ENCODE data around the gene ANXA5.
"Not testable (repeated sequence)": the region's sequence is repeated elsewhere in the genome, so short reads cannot be mapped to it uniquely, and the experiment has no call there.

ANXA5 gene

GRCh38 chr4:121676345-121677075 lies 20.3 kb downstream of the ANXA5 start:
- no peak for DNase-seq

DNA sequence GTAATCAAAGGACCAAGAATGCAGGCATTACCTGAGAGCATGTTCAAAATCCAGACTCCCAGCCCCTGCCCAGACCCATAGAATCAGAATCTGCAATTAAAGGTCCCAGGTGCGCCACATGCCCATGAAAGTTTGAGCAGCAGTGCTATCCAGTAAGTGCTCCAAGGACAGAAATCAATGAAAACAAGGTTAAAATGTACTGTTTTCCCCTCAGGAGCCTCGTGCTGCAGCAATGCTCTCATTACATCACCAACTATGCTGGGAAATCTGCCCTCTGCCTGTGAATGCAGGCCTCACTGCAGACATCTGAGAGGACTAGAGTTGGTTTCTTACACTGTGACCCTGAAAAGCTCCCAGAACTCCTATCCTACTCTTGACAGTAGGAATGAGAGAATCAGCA lies 21.1 kb downstream of the ANXA5 start:
- DNase-seq: no peak

DNA sequence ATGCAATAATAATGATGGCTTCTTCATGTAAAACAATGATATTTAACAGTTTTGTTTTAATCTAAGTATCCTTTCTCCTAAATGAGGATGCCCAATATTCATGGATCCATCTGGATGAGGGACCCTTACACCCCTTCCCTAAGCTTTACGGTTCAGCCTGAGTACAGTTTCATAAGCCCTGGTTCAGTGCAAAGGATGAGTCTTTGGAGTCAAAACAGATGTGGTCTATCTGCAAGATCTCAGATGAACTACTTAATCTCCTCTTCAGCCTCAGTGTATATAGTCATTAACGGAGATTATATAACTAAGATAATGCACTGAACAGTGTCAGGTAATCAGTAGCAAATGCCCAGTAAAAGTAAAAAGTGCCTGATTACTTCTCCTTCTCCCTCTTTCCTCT lies 22.1 kb downstream of the ANXA5 start:
- no peak for DNase-seq

DNA sequence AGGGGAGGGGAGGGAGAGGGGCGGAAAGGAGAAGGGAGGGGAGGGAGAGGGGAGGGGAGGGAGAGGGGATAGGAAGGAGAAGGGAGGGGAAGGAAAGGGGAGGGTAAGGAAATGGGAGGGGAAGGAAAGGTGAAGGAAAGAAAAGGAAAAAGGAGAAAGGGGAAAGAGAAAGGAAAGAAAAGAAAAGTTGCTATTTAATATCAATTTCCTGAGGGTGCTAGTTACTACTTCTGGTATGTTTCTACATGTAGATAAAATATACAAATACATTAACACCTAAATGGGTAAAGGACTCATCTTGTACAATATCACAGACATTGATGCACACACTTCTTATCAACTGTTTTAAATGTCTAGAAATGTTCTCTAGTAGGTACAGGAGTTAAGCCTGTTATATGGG lies 22.6 kb downstream of the ANXA5 start:
- DNase-seq: no peak

GRCh38 chr4:121669163-121669550 lies 27.6 kb downstream of the ANXA5 start:
- DNase-seq: no peak

DNA sequence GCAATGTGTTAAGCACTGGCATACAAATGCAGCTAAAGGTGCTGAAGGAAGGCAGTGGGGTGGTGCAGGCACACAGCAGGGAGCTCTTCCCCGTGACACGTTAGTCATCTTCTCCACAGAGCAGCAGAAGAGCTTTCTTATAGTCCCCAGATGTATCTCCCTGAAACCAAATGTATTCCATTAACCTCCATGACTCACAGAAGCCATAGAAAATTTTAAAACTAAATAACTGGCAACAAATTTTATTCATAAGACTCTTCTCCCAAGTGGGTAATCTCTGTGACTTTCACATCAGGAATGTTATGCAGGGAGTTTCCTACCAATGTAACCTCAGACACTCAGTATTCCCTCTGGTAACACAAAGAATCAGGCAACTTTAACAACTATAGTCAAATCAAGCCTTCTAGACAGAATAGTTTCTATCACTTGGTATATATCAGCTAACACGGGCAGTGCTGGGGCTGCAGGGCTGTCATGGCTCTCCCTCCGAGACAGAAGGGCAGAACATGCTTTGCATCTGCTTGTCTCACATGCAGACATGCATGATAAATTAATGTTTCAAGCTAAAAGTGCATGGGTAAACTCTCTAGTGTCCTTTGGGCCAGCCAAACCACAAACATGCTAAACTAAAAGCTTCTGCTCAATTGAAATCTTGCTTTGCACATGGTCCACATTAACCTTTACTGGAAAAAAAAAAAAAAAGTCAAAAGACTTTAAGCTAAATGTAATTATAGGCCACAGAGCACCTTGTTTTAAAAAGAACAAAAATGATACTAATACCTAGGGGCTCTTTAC lies 28.2 kb downstream of the ANXA5 start:
- DNase-seq: no peak

DNA sequence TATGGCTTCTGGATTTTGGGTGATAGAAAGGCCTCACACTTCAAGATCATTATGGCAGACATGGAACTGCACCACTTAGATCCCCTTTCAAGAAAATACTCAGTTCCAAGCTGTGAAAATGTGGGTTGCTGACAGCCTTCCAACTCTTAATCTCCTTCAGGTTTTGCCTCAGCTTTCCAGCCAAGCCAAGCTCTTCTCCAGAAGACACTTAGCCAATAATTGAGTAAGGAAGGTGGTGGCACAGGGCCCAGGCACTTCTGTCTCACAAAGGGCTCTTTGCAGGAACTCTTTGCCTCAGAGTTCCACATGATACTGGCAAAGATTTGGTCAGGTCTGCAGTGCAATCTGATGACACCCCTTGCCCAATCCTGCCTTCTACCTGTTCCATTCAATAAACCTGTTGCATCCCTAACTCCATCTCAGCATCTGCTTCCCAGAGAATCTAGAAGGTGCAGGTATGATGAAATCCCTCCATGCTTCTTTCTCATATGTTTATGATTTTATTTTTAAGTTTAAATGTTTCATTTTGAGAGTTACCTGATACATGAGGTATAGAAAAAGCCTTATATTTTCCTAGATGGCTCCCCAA lies 30.6 kb downstream of the ANXA5 start:
- no peak for DNase-seq

GRCh38 chr4:121665371-121665770 lies 31.4 kb downstream of the ANXA5 start:
- no peak for DNase-seq

DNA sequence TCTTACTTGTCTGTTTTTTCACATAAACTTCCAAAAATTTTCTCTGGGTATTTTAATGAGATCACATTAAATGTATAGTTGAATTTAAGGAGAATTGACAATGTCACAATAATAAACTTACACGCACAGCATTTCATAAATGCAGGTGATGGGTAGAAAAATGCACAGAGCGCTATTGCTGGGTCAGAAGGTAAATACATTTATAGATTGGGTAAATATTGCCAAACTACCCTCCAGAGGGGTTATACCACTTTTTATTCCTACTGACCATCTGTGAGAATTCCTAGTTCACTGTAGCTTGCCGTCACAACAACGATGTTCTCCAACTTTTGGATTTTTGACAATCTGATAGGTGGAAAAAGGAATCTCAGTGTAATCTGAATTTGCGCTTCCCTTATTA lies 34.6 kb downstream of the ANXA5 start:
- no peak for DNase-seq

DNA sequence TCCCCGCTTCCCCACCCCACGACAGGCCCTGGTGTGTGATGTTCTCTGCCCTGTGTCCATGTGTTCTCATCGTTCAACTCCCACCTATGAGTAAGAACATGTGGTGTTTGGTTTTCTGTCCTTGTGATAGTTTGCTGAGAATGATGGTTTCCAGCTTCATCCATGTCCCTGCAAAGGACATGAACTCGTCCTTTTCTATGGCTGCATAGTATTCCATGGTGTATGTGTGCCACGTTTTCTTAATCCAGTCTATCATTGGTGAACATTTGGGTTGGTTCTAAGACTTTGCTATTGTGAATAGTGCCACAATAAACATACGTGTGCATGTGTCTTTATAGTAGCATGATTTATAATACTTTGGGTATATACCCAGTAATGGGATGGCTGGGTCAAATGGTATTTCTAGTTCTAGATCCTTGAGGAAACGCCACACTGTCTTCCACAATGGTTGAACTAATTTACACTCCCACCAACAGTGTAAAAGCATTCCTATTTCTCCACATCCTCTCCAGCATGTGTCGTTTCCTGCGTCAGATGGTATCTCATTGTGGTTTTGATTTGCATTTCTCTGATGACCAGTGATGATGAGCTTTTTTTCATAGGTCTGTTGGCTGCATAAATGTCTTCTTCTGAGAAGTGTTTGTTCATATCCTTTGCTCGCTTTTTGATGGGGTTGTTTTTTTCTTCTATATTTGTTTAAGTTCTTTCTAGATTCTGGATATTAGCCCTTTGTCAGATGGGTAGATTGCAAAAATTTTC lies 36.4 kb downstream of the ANXA5 start:
- not testable (repeated sequence) for DNase-seq

- DNase-seq: no peak
Measured at GRCh38 chr4:121658125-121658524, 38.7 kb downstream of the ANXA5 start.

- DNase-seq: peak; percentile 12
Measured at GRCh38 chr4:121656269-121656641, 40.5 kb downstream of the ANXA5 start.

DNA sequence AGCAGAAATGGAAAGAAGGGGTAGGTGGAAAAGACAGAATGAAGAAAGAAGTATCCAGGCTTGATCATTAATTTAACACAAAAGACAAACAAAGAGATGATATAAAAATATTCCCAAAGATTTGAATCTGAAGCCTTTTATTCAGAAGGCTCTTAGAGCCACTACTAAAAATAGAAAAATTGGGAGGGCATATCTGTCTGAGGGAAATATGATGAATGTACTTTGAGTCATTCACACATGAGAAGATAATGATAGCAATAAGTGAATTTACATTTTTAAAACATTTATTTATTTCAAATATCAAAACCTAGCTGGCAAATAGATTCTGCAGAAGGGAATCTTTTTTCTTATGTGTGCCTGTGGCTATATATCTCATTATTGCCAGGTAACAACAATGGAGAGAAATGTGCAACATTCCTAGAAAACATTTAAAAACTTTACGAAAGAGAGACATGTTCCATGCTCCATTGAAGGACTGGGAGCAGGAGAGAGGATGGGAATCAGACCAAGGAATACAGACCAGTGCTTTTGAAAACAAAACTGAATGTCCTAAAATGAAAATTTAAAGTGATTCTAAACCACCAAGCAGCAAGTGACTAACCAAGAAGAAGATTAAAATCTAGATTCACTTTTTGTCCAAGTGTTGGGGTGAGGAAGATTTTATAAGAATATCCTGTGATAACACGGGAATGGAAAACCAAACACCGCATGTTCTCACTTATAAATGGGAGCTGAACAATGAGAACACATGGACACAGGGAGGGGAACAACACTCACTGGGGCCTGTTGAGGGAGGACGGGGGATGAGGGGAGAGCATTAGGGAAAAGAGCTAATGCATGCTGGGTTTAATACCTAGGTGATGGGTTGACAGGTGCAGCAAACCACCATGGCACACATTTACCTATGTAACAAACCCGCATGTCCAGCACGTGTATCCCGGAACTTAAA lies 41.2 kb downstream of the ANXA5 start:
- no peak for DNase-seq

GRCh38 chr4:121654738-121655137 lies 42.0 kb downstream of the ANXA5 start:
- no peak for DNase-seq

DNA sequence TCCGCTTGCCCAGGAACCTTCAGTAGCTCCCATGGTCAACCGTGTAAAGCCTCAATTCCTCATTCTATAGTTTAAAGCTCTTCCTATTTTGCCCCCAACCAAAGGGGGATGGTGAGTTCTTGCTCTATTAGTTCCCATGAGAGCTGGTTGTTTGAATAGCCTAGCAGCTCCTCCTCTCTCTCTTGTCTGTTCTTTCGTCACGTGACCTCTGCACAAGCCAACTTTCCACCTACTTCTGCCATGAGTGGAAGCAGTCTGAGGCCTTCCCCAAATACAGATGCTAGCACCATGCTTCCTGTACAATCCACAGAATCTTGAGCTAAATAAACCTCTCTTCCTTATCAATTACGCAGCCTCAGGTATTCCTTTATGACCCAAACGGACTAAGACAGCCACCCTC lies 42.8 kb downstream of the ANXA5 start:
- DNase-seq: no peak

DNA sequence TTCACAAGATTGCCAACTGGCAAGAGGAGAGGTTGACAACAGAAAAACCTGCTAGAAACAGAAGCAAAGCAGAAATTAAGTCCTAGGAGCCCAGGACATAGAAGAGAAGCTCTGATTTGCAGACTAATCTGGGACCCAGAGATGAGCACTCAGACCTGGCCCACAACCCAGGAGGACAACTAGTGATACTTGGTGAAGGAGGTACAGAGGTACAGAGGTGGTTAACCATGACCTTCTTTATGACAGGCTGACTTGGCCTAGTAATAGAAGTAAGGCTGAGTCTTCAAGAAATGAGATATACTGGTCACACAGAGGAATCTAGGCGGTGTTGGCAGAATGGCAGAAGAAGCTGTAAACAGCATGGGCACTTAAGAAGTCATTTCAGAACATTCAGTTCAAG lies 43.6 kb downstream of the ANXA5 start:
- no peak for DNase-seq

DNA sequence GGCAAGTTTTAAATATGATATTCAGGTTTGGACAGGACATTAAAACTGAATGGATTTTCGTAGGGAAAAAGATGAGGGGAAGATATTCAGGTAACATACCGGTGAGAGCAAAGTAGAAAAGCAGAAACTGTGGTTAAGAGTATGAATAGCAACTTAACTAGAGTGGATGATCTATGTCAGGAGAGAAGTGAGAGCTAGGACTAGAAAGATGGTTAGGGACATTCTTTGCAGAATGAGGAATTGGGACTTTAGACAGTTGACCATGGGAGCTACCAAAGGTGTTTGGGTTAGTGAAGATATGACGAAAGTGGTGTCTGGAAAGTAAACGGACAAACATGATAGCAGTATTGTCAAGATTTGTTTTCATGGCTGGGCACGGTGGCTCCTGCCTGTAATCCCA lies 45.2 kb downstream of the ANXA5 start:
- no peak for DNase-seq

DNA sequence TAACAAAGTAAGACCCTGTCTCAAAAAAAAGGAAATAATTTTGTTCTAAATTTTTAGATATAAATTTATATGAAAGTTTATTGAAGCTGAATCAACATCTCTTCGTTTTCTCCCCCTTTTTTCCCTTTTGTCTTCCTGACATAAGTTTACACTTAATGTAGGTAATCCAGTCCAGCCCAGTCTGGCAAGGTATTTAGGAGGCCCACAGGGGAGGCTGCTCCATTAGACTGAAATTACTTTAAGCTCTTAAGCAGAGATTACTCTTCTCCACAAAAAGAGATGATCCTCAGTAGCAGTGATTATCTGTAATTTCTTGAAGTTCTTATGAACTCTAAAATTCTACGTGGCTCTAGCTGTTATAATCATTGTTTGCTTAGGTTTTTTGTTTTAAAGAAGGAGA lies 46.0 kb downstream of the ANXA5 start:
- no peak for DNase-seq

GRCh38 chr4:121648516-121648915 lies 48.3 kb downstream of the ANXA5 start:
- DNase-seq: no peak

DNA sequence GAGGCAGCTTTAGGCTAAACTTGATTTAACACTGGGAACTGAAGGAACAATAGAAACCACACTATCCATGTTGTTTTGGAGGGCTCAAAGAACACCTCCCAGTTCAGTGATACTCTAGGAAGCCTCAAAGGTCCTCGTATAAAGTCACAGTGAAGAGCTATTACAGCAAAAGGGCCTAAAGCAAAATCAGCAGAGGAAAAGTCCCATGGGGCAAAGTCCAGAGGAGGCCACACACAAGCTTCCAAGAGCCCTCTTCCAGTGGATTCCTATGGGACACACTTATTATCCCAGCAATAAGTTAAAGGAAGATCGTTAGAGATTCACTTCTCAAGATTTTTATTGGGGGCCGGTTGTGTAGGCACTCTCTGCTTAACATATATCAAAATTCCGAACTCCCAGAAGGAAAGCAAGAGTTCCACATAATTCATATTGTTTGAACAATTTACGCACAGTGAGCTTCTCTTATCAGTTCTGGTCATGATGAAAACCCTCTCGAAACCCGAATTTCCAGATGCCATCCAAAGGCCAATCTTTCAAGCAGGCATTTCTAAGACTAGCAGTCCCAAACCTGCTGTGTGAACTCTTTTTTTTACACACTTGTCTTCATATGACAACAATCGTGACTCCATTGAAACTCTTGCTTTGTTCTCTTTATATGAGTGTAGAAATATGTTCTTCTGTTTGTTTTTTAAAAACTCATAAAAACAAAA lies 53.7 kb downstream of the ANXA5 start:
- DNase-seq: no peak

- no peak for DNase-seq
Measured at GRCh38 chr4:121642292-121642691, 54.5 kb downstream of the ANXA5 start.

GRCh38 chr4:121633653-121634052 lies 63.1 kb downstream of the ANXA5 start:
- no peak for DNase-seq
